ENCODE data around the gene FLRT3.

DNA sequence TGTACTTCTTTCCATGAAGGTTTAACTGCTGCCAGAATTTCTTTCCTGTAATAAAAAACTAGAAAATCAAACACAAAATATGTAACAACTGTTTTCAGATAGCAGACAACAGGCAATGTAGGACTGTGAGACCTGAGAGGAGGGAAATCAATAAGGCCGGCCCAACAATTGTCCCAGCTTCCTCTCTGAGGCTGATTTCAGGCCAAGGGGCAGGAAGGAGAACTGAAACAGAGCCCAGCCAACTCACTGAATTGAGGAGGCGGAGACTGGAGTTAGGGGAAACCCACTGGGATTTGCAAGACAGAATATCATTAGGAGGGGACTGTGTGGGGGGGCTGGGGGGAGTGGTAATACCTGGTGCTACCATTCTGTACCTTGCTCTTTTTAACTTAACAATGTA, 42.2 kb downstream of the FLRT3 start:
- TF ChIP-seq, protein P1, sequence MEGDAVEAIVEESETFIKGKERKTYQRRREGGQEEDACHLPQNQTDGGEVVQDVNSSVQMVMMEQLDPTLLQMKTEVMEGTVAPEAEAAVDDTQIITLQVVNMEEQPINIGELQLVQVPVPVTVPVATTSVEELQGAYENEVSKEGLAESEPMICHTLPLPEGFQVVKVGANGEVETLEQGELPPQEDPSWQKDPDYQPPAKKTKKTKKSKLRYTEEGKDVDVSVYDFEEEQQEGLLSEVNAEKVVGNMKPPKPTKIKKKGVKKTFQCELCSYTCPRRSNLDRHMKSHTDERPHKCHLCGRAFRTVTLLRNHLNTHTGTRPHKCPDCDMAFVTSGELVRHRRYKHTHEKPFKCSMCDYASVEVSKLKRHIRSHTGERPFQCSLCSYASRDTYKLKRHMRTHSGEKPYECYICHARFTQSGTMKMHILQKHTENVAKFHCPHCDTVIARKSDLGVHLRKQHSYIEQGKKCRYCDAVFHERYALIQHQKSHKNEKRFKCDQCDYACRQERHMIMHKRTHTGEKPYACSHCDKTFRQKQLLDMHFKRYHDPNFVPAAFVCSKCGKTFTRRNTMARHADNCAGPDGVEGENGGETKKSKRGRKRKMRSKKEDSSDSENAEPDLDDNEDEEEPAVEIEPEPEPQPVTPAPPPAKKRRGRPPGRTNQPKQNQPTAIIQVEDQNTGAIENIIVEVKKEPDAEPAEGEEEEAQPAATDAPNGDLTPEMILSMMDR (conservative IDR thresholded peaks at IDR 0.05; ENCODE audit: low read depth, low read length), result no peak
- TF ChIP-seq EZH2 (IDR thresholded peaks at IDR 0.05; ENCODE audit: low read length, unreplicated experiment) (no peak), EZH2phosphoT487 (IDR thresholded peaks at IDR 0.05; ENCODE audit: borderline replicate concordance, low read length) (no peak)
